Activated CD4-positive, alpha-beta T cell treated with anti-CD3 and anti-CD28 coated beads, Interleukin-2, amount 10 ng/mL, durations not matched to agents 24 days and 14 days (primary cell): ENCODE data around the gene NFATC2. TPM values are rescaled to one million over a fixed set of nuclear protein-coding genes. Genes with fewer than 3 reads are reported as not detected.
A peak's percentile ranks its signal among the peaks of the same experiment; 100 is the strongest.
"Not testable (repeated sequence)": the region's sequence is repeated elsewhere in the genome, so short reads cannot be mapped to it uniquely, and the experiment has no call there.

Experiments
- DNase-seq: peaks from one replicate; pipeline ENCODE4 v3.0.0; 2022
- H3K27ac Mint-ChIP-seq: one replicate; pipeline ENCODE4 v1.8.0; 2022; ENCODE audit warnings: mild to moderate bottlenecking, mixed read lengths
- H3K27me3 Mint-ChIP-seq: one replicate; pipeline ENCODE4 v1.8.0; 2022; ENCODE audit warnings: mixed read lengths
- H3K36me3 Mint-ChIP-seq: one replicate; pipeline ENCODE4 v1.8.0; 2022; ENCODE audit warnings: low read depth, mild to moderate bottlenecking, mixed read lengths
- H3K4me1 Mint-ChIP-seq: one replicate; pipeline ENCODE4 v1.8.0; 2021; ENCODE audit warnings: mixed read lengths
- H3K4me3 Mint-ChIP-seq: one replicate; pipeline ENCODE4 v1.8.0; 2022; ENCODE audit warnings: mild to moderate bottlenecking, moderate library complexity, mixed read lengths
- H3K9me3 Mint-ChIP-seq: one replicate; pipeline ENCODE4 v1.8.0; 2021; ENCODE audit warnings: mixed read lengths
- intact Hi-C: fragments of 100-400 bp; cut with micrococcal nuclease; formaldehyde crosslinking; loops from one replicate; pipeline ENCODE4 v1.15.1; 2023
- total RNA-seq: library from RNA; stranded (reverse); gene quantifications from 2 replicates; pipeline ENCODE4 v1.2.3, GENCODE V29; 2022

Gene NFATC2
- total RNA-seq, 1 donor from 2014 or later, result 65.0 TPM

DNA sequence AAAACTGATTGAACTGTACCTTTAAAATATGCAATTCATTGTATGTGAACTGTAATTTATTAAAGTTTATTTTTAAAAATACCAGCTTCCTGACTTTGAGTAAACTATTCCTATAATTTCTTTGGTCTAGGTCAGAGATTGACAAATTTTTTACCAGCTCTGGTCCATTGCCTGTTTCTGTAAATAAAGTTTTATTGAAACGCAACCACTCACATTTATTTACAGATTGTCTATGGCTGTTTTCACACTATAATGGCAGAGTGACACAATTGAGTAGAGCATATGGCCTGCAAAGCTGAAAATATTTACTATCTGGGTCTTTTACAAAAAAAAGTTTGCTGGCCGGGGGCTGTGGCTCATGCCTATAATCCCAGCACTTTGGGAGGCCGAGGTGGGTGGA lies 33.0 kb upstream of the NFATC2 start:
- Mint-ChIP-seq H3K4me1 (peaks cover 3% of the 10 kb centered on the region), H3K9me3 (peaks cover 5% of the 10 kb centered on the region), H3K27ac (no peak overlapping the region), H3K27me3 (peaks cover 4% of the 10 kb centered on the region), H3K4me3 (no peak overlapping the region), H3K36me3 (no peaks in the 10 kb centered on the region)
- DNase-seq, result no peak
- intact Hi-C loops, result no loop called here

DNA sequence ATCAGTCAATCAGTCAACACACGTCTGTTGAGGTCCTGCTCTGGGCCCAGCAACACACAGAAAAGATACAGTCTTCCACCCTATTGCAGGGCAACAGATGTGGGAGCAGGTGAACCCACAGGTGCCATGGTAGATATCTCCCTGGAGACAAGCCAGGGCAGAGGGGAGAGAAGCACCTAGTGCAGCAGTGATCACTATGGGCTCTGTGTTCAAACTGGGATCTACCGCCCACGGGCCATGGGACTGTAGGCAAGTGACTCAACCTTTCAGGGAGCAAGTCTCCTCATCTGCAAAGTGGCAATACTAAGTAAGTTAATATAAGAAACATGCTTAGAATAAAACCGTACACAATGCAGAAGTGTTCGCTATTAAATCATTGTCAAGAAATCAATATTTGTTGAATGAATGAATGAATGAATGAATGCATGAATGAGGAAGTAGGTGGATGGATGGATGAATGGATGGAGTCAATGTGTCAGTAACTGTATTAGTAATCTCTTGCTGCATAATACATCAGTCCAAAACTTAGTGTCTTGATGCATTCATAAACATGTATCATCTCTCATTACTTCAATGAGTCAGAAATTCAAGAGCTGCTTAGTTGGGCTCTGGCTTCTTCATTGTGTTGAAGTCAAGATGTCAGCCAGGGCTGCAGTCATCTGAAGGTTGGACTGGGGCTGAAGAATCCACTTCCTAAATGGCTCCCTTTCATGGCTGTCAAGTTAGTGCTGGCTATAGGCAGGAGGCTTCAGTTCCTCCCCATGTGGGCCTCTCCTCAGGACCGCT lies 31.9 kb upstream of the NFATC2 start:
- Mint-ChIP-seq H3K36me3 (no peaks in the 10 kb centered on the region), H3K4me3 (no peak overlapping the region), H3K27me3 (peaks cover 4% of the 10 kb centered on the region), H3K9me3 (peaks cover 7% of the 10 kb centered on the region), H3K4me1 (peaks cover 3% of the 10 kb centered on the region), H3K27ac (peak overlapping the region; percentile 29)
- intact Hi-C loops, result no loop called here
- no peak for DNase-seq

DNA sequence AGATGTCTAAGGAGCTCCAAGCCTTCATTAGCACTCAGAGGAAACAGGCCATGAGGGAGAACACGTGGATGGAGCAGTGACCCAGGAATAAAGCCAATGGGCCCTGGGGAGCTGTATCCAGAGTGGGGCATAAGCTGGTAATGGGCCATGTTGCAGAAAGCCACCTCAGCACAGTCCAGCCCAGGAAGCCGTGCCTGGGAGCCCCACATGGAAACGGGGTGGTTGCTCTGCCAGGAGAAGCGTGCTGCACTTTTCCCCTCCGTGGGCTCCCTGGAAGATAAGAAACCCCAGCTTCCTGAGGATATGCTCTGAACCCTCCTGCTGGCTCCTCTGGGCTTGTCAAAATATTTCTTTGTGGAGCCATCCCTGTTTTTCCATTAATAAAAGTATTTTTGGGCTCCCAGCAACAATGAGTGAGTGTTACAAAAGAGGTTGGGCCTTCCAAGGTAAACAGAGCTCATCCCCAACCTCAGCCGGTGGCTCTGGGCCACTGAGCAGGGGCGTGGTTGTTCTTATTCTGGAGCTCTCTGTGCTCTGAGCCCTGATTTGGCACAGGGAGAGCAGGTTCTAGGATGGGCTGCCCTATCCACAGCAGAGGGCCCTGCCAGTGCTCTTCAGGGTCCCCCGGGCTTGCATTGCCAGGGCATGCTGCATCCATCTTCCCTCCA lies 31.2 kb upstream of the NFATC2 start:
- no peak overlapping the region for H3K4me3 Mint-ChIP-seq
- H3K4me1 Mint-ChIP-seq, result peaks cover 3% of the 10 kb centered on the region
- H3K36me3 Mint-ChIP-seq, result no peaks in the 10 kb centered on the region
- intact Hi-C loops, result no loop called here
- no peak overlapping the region for H3K27ac Mint-ChIP-seq
- DNase-seq, result no peak
- peaks cover 11% of the 10 kb centered on the region for H3K9me3 Mint-ChIP-seq
- peaks cover 6% of the 10 kb centered on the region for H3K27me3 Mint-ChIP-seq

DNA sequence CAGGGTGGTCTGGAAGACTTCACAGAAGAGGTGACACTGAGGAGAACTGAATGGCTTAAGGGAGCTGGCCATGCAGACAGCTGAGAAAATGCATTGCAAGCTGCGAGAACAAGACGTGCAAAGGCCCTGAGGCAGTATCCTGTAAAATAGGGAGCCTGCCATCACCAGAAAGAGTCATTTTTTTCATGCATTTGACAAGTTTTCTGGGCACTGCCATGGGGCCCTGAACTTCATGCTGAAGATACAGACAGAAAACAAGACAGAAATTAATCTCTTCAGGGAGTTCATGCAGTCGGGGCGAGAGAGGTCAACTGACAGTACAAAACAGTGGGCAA lies 28.9 kb upstream of the NFATC2 start:
- H3K4me3 Mint-ChIP-seq, result no peak overlapping the region
- no peak for DNase-seq
- H3K27me3 Mint-ChIP-seq, result peaks cover 18% of the 10 kb centered on the region
- H3K4me1 Mint-ChIP-seq, result peaks cover 3% of the 10 kb centered on the region
- no peak overlapping the region for H3K27ac Mint-ChIP-seq
- intact Hi-C loops, result no loop called here
- peaks cover 11% of the 10 kb centered on the region for H3K9me3 Mint-ChIP-seq
- no peaks in the 10 kb centered on the region for H3K36me3 Mint-ChIP-seq

GRCh38 chr20:51570739-51571459 lies 28.4 kb upstream of the NFATC2 start:
- Mint-ChIP-seq H3K9me3 (peaks cover 11% of the 10 kb centered on the region), H3K27me3 (peaks cover 21% of the 10 kb centered on the region), H3K4me3 (no peak overlapping the region), H3K4me1 (peaks cover 4% of the 10 kb centered on the region), H3K36me3 (no peaks in the 10 kb centered on the region), H3K27ac (no peak overlapping the region)
- no peak for DNase-seq
- intact Hi-C loops, result no loop called here

DNA sequence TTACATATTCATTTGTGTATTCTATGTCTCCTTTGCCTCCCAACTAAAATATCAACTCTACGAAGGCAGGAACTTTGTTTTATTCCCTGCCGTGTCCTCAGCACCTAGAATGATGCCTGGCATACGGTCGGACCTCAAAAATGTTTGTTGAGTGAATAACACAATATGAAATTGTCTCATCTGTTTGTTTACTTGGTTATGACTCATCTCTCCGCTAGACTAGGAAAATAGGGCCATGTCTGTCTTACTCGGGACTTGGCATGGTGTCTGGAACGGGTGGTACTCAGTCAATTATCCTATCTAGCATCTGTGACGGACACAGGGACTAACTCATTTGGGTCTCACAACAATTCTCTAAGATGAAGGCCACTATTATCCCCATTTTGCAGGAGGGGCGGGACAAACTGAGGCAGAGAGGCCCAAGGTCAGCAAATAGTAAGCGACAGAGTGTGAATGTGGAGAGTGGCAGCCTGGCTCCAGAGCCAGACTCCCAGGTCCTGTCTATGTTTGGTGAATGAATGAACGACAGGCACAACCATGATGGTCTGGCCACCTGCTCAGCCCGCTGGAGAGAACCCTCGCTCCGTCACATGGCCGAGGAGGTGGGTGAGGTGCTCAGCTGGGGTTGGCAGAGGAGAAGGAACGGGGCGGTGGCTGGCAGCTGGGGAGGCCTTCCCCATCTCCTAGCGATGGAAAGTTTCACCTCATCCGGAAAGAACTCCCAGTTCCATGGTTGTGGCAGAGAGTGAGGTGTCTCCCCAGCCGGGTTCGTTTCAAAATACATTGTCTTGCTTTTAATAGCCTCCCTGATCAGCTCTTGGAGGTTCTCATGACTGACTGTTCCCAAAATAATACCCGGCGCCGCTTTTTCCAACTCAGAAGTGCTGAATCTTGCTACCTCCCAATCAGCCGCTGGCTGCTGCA lies 27.6 kb upstream of the NFATC2 start:
- no peaks in the 10 kb centered on the region for H3K36me3 Mint-ChIP-seq
- H3K4me3 Mint-ChIP-seq, result no peak overlapping the region
- H3K27ac Mint-ChIP-seq, result no peak overlapping the region
- DNase-seq, result no peak
- peaks cover 26% of the 10 kb centered on the region for H3K27me3 Mint-ChIP-seq
- intact Hi-C loops, result no loop called here
- H3K9me3 Mint-ChIP-seq, result peaks cover 9% of the 10 kb centered on the region
- peaks cover 5% of the 10 kb centered on the region for H3K4me1 Mint-ChIP-seq

- H3K9me3 Mint-ChIP-seq, DNase-seq, H3K36me3 Mint-ChIP-seq, H3K4me1 Mint-ChIP-seq, H3K4me3 Mint-ChIP-seq, intact Hi-C loops, H3K27ac Mint-ChIP-seq: not testable (repeated sequence)
- peaks cover 34% of the 10 kb centered on the region for H3K27me3 Mint-ChIP-seq
Measured at GRCh38 chr20:51568533-51568932, 26.0 kb upstream of the NFATC2 start.

- H3K27me3 Mint-ChIP-seq, result peaks cover 43% of the 10 kb centered on the region
- H3K27ac Mint-ChIP-seq, result no peak overlapping the region
- H3K9me3 Mint-ChIP-seq, result peaks cover 6% of the 10 kb centered on the region
- no peak overlapping the region for H3K4me3 Mint-ChIP-seq
- no peaks in the 10 kb centered on the region for H3K36me3 Mint-ChIP-seq
- no peak for DNase-seq
- peaks cover 9% of the 10 kb centered on the region for H3K4me1 Mint-ChIP-seq
- intact Hi-C loops, result no loop called here
Measured at GRCh38 chr20:51567622-51568021, 25.1 kb upstream of the NFATC2 start.

- Mint-ChIP-seq H3K36me3 (no peaks in the 10 kb centered on the region), H3K9me3 (peaks cover 6% of the 10 kb centered on the region), H3K27me3 (peaks cover 48% of the 10 kb centered on the region), H3K4me1 (peaks cover 12% of the 10 kb centered on the region), H3K4me3 (no peak overlapping the region), H3K27ac (no peak overlapping the region)
- no peak for DNase-seq
- intact Hi-C loops, result no loop called here
Measured at GRCh38 chr20:51566594-51566993, 24.1 kb upstream of the NFATC2 start.

DNA sequence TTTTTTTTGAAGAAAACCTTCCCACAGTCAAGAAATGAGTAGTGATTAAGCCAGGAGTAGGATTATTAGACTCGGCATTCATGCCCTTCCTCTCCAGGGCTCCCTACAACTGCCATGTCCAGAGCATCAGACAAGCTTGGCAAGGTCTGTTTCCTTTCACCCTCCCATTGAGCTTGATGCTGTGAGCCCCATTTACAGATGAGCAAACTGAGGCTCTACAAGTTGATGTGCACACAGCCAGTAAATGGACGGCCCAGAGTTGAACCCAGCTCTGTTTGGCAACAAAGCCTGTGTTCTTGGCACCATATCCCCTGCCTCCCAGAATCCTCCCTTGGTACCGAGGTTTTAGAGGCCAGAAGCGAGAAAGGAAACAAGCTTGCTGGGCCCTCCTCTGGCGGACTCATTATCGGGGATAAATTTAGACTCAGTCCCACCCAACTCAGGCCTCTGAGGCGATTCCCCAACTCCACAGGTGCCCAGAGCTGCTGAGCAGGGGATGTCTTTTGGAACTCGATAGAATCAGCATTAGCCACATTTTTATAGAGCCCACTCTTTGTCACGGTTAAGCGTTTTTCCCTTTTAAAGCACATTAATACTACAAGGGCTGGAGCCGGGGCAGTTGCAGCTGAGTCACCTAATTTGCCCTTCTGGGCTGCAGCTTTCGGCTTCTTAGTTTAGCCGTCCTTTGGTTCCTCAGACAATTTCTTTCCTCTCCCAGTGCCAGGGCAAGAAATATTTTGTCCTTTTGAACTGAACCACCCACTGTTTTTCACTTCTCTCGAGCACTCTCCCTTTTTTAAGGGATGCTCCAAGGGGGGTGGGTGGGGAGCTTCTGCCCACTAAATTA lies 23.0 kb upstream of the NFATC2 start:
- intact Hi-C loops, result no loop called here
- Mint-ChIP-seq H3K4me1 (peaks cover 21% of the 10 kb centered on the region), H3K27me3 (peaks cover 57% of the 10 kb centered on the region), H3K36me3 (no peaks in the 10 kb centered on the region), H3K9me3 (peaks cover 6% of the 10 kb centered on the region), H3K27ac (no peak overlapping the region), H3K4me3 (no peak overlapping the region)
- DNase-seq, result no peak

GRCh38 chr20:51563486-51564332 lies 21.2 kb upstream of the NFATC2 start:
- no peak for DNase-seq
- peaks cover 67% of the 10 kb centered on the region for H3K27me3 Mint-ChIP-seq
- H3K4me1 Mint-ChIP-seq, result peaks cover 21% of the 10 kb centered on the region
- no peak overlapping the region for H3K4me3 Mint-ChIP-seq
- no peaks in the 10 kb centered on the region for H3K36me3 Mint-ChIP-seq
- intact Hi-C loops, result loop anchor here (2.0 kb wide), 1 partner anchor 21 kb away; the partner anchor contains the start of gene NFATC2
- no peak overlapping the region for H3K27ac Mint-ChIP-seq
- no peaks in the 10 kb centered on the region for H3K9me3 Mint-ChIP-seq

GRCh38 chr20:51563174-51563485 lies 20.6 kb upstream of the NFATC2 start:
- H3K27me3 Mint-ChIP-seq, result peaks cover 62% of the 10 kb centered on the region
- H3K27ac Mint-ChIP-seq, result no peak overlapping the region
- intact Hi-C loops, result loop anchor here (2.0 kb wide), 1 partner anchor 20 kb away; the partner anchor contains the start of gene NFATC2
- no peaks in the 10 kb centered on the region for H3K36me3 Mint-ChIP-seq
- H3K4me3 Mint-ChIP-seq, result peak overlapping the region; percentile 77
- no peak for DNase-seq
- H3K9me3 Mint-ChIP-seq, result no peaks in the 10 kb centered on the region
- H3K4me1 Mint-ChIP-seq, result peaks cover 21% of the 10 kb centered on the region
